ENCODE results near the gene EMSY. TPM values are rescaled to one million over a fixed set of nuclear protein-coding genes. Genes with fewer than 3 reads are reported as not detected.

Gene EMSY
- total and polyA plus RNA-seq, 7 donors, result 5.8 to 17.2 (median 12.7) TPM

DNA sequence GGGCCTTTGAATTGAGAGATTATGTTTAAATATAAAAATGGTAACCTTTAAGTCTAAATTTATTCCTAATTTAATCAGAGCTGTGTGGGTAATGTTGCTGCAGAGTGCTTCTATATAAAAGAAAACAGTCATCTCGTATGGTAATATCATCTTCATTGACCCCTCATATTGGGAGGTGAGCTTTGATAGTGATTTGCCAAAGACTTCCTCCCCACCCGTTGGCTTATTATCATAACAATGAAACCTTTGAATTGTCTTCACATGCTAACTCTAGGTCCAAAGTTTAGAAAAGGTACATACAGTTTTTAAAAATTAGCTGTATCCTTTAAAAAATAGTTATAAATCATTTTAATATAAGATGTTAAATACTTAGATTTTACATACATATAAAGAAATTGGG, 3.7 kb downstream of the EMSY start:
- TF ChIP-seq, protein P1, sequence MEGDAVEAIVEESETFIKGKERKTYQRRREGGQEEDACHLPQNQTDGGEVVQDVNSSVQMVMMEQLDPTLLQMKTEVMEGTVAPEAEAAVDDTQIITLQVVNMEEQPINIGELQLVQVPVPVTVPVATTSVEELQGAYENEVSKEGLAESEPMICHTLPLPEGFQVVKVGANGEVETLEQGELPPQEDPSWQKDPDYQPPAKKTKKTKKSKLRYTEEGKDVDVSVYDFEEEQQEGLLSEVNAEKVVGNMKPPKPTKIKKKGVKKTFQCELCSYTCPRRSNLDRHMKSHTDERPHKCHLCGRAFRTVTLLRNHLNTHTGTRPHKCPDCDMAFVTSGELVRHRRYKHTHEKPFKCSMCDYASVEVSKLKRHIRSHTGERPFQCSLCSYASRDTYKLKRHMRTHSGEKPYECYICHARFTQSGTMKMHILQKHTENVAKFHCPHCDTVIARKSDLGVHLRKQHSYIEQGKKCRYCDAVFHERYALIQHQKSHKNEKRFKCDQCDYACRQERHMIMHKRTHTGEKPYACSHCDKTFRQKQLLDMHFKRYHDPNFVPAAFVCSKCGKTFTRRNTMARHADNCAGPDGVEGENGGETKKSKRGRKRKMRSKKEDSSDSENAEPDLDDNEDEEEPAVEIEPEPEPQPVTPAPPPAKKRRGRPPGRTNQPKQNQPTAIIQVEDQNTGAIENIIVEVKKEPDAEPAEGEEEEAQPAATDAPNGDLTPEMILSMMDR (IDR thresholded peaks at IDR 0.05), result no peak
- 39 to 47% (median 44%) methylated on average over 2 of the region's 2 CpGs for WGBS, 3 donors
- Histone ChIP-seq H3K4me3 (no peak overlapping the region), H3K27ac (no peak overlapping the region), H3K4me1 (no peaks in the 10 kb centered on the region), H3K36me3 (ENCODE audit: insufficient read depth in 1 of 2, low read depth in 1 of 2) (peaks cover 0 to 66% of the 10 kb centered on the region in 2 donors), H3K27me3 (ENCODE audit: insufficient read depth in 3 of 3, low read length in 2 of 3) (no peaks in the 10 kb centered on the region), H3K9me3 (no peaks in the 10 kb centered on the region)
- DNase-seq, result no peak
- ATAC-seq, result no peak
- intact Hi-C loops (cut with DNase I), result loop anchor here in 1 of 2 donors (10.0 kb wide), 1 partner anchor 214 kb away; no protein-coding TSS in a partner anchor

DNA sequence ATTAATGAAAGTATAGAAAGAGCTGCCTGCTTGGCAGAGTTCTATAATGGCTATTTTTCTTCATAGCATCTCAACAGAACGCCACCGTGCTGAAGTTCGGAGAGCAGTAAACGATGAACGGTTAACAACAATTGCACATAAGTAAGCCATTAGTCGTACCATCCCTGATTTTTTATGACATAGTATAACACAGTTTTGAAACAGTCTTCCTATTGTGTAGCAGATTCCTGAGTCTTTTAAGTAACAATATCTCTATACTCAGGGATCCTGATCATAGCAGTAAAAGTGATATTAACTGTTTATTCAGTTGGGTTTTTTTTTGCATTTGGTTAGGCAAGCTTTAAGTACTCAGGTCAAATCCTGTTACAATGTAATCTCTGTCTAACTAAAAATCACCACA, 8.4 kb downstream of the EMSY start:
- no peak for ATAC-seq
- intact Hi-C loops (cut with DNase I), result no loop called here
- no peak for DNase-seq
- Histone ChIP-seq H3K4me1 (no peaks in the 10 kb centered on the region), H3K36me3 (ENCODE audit: insufficient read depth in 1 of 2, low read depth in 1 of 2) (peaks cover 0 to 94% of the 10 kb centered on the region in 2 donors), H3K4me3 (no peak overlapping the region), H3K27me3 (ENCODE audit: insufficient read depth in 3 of 3, low read length in 2 of 3) (no peaks in the 10 kb centered on the region), H3K27ac (no peak overlapping the region), H3K9me3 (no peaks in the 10 kb centered on the region)
- TF ChIP-seq, protein P1 (IDR thresholded peaks at IDR 0.05), result no peak
- WGBS, 3 donors, result 83 to 87% (median 86%) methylated on average over 6 of the region's 6 CpGs

DNA sequence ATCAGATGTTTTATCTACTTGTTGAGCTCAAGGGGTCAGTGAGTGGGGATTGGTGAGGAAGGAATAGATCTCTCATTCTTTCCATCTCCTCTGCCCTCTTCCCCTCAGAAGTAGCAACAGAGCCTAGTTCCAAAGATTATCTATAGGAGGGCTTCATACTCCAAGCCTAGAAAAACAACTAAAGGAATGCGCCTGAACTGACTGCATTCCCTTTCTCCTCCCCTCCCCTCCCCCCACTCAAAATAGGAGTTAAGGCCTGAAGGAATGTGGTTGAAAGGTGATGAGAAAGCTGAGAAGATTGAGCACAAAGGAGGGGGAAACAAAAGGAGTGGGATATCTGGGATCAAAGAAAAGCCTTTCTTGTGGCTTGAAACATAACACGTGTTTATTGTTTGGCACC, 10.5 kb downstream of the EMSY start:
- H3K4me1 ChIP-seq, result no peaks in the 10 kb centered on the region
- no peak overlapping the region for H3K27ac ChIP-seq
- no peak for DNase-seq
- ATAC-seq, result no peak
- intact Hi-C loops (cut with DNase I), result no loop called here
- H3K4me3 ChIP-seq, result no peak overlapping the region
- H3K36me3 ChIP-seq (ENCODE audit: insufficient read depth in 1 of 2, low read depth in 1 of 2), result peaks cover 0 to 90% of the 10 kb centered on the region in 2 donors
- 62 to 71% (median 71%) methylated on average over 2 of the region's 2 CpGs for WGBS, 3 donors
- H3K9me3 ChIP-seq, result no peaks in the 10 kb centered on the region
- TF ChIP-seq, protein P1 (IDR thresholded peaks at IDR 0.05), result no peak
- H3K27me3 ChIP-seq (ENCODE audit: insufficient read depth in 3 of 3, low read length in 2 of 3), result no peaks in the 10 kb centered on the region

DNA sequence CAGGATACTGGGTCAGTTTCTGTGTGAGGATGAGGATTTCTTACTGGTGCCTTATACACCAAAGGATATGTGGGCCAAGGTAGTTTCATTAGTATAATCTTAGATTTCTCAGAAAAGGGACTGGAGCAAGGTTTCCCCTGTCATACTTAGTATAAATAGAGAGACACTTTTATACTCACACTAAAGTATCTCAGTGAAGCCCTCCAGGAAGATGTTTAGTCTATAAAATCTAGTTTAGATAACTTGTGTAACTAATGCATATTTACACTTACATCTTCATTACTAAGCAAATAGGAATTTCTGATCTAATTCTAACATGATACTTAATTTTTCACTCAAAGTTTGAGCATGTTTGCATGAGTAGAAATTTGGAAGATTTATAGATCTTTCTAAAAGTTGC, 11.1 kb downstream of the EMSY start:
- Histone ChIP-seq H3K27me3 (ENCODE audit: insufficient read depth in 3 of 3, low read length in 2 of 3) (no peaks in the 10 kb centered on the region), H3K27ac (no peak overlapping the region), H3K9me3 (no peaks in the 10 kb centered on the region), H3K4me3 (no peak overlapping the region), H3K36me3 (ENCODE audit: insufficient read depth in 1 of 2, low read depth in 1 of 2) (peaks cover 0 to 91% of the 10 kb centered on the region in 2 donors), H3K4me1 (no peaks in the 10 kb centered on the region)
- DNase-seq (no peak), ATAC-seq (no peak)
- TF ChIP-seq, protein P1 (IDR thresholded peaks at IDR 0.05), result no peak
- intact Hi-C loops (cut with DNase I), result no loop called here

DNA sequence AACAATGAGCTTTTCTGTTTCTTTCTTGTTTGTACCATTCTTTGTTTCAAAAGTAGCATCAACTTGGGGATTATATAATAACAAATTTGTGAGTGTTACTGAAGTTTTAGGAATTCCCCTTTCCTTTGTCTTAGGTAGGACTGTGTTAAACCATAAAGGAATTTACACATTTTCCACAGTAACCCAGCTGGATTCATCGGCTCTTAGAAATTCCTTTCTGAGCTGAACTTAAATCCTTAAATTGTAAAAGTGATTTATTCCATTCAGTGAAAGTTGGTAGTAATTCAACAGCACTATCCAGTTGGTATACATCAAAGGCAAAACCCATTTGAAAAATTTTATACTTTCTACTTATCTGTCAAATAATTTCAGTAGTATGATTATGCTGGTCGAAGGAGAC, 11.8 kb downstream of the EMSY start:
- DNase-seq (no peak), ATAC-seq (no peak)

More for the DNA sequence above, 11.8 kb downstream of the EMSY start:
- intact Hi-C loops (cut with DNase I), result no loop called here
- Histone ChIP-seq H3K9me3 (no peaks in the 10 kb centered on the region), H3K27ac (no peak overlapping the region), H3K36me3 (ENCODE audit: insufficient read depth in 1 of 2, low read depth in 1 of 2) (peaks cover 0 to 86% of the 10 kb centered on the region in 2 donors), H3K27me3 (ENCODE audit: insufficient read depth in 3 of 3, low read length in 2 of 3) (no peaks in the 10 kb centered on the region), H3K4me1 (no peaks in the 10 kb centered on the region), H3K4me3 (no peak overlapping the region)
- TF ChIP-seq, protein P1 (IDR thresholded peaks at IDR 0.05), result no peak
- 61 to 72% (median 65%) methylated on average over 2 of the region's 2 CpGs for WGBS, 3 donors
